ENCODE results near the gene MZT2B. TPM values are rescaled to one million over a fixed set of nuclear protein-coding genes. Genes with fewer than 3 reads are reported as not detected.
"Not testable (repeated sequence)": the region's sequence is repeated elsewhere in the genome, so short reads cannot be mapped to it uniquely, and the experiment has no call there.

The MZT2B gene
- total and polyA plus RNA-seq, 9 of the 15 experiments (the other 6 are each of a cell fraction or from before 2014, with no cell fraction given) = 5.1 to 435 (median 102) TPM

DNA sequence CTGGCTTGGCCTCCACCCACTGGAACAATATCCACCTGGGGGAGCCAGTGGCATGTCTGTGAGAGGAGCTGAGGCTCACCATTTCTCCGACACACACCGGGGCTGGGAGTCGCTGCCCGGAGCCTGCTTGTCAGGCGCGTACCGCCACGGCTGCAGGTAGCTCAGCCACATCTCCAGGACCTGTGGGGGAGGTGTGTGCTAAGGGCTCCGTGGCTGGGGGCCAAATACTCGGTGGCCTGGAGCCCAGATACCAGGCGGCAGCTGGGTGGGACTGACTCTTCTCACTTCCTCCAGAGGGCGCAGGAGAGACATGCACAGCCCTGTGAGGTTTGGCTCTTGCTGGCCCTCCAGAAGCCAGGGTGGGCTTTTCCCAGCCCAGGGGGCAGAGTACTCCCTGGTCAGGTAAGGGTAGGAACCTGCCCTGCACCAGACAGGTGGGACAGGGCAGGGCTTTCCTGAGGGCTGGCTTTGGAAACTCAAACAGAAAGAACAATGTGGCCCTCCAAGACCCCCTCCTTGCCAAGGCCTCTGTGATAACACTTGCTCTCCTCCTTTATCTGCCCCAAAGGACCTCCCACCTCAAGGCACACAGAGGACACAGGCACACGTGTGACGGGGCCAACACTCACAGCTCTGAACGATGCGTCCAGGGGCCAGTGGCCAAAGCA is 26.0 kb upstream of the MZT2B start:
- H4K20me1 ChIP-seq (replicated peaks; ENCODE audit: control insufficient read depth, insufficient read depth, low read length); in situ Hi-C loops (cut with MboI); H2AFZ ChIP-seq (ENCODE audit: low read depth, low read length); H3K9me3 ChIP-seq (replicated peaks; ENCODE audit: control insufficient read depth, insufficient read depth, low read depth, low read length); H3K27me3 ChIP-seq (ENCODE audit: control insufficient read depth in 2 of 2, insufficient read depth in 2 of 2, low read length in 2 of 2); H3K4me3 ChIP-seq; H3K9me1 ChIP-seq (ENCODE audit: control insufficient read depth, insufficient read depth, low read length); POLR2A ChIA-PET; BruUV-seq (replicated peaks); H3K79me2 ChIP-seq (ENCODE audit: control insufficient read depth, insufficient read depth, low read length); H3K4me2 ChIP-seq (ENCODE audit: insufficient read depth, low read length); H3K27ac ChIP-seq (ENCODE audit: extremely low read depth, low read depth, low read length): not testable (repeated sequence)
- DNase-seq (ENCODE audit: extremely low read depth in 1 of 4, low spot score in 3 of 4) (peak; percentile 29 to 80 (median 45)), ATAC-seq (peak; percentile 86), FAIRE-seq (peak; percentile 96)
- intact Hi-C loops (cut with micrococcal nuclease) = loop anchor here (2.0 kb wide), 1 partner anchor 177 kb away; no protein-coding TSS in a partner anchor
- 65% methylated on average over 11 of the region's 16 CpGs for WGBS (ENCODE audit: insufficient coverage, low coverage, missing lambda C conversion rate)
- Histone ChIP-seq H3K36me3 (ENCODE audit: control insufficient read depth, insufficient read depth, low read length) (peaks cover 64% of the 10 kb centered on the region; the same call in 1 of the 3 replicates), H3K4me1 (replicated peaks in 1 of 2; ENCODE audit: control insufficient read depth in 2 of 2, insufficient read depth in 2 of 2, low read length in 2 of 2) (peaks cover 0 to 26% of the 10 kb centered on the region in 2 experiments; a peak in 3 of 5 replicates), H3K9ac (ENCODE audit: insufficient read depth in 1 of 2, low read depth in 2 of 2, low read length in 2 of 2) (peak overlapping the region in 1 of 2 experiments; percentile 58; a peak in 1 of 4 replicates)
- CTCF ChIA-PET (ENCODE audit: low intra/inter-chr PET ratio) = interaction anchor here (0.6 kb wide), 2 partner anchors 178 to 180 kb away, joined by 3 to 4 read pairs; no protein-coding TSS in a partner anchor
- TF ChIP-seq, protein P1, sequence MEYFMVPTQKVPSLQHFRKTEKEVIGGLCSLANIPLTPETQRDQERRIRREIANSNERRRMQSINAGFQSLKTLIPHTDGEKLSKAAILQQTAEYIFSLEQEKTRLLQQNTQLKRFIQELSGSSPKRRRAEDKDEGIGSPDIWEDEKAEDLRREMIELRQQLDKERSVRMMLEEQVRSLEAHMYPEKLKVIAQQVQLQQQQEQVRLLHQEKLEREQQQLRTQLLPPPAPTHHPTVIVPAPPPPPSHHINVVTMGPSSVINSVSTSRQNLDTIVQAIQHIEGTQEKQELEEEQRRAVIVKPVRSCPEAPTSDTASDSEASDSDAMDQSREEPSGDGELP (CRISPR knock-in tag; IDR thresholded peaks at IDR 0.05; ENCODE audit: borderline replicate concordance) = peak; percentile 52; the same call in 1 of the 2 replicates
- TF ChIP-seq POLR2A (conservative IDR thresholded peaks at IDR 0.05) = peak; percentile 34; the same call in 1 of the 2 replicates
- peak; percentile 5 for TF ChIP-seq TAF1 (IDR thresholded peaks at IDR 0.05; ENCODE audit: control insufficient read depth, extremely low read depth, insufficient read depth, low read length, severe bottlenecking)
- peak; percentile 45; the same call in 1 of the 2 replicates for TF ChIP-seq SMC3 (conservative IDR thresholded peaks at IDR 0.05; ENCODE audit: insufficient read depth, low read depth, low read length)
- peak; percentile 70 for TF ChIP-seq POLR2G (IDR thresholded peaks at IDR 0.05; ENCODE audit: low read depth, low read length)
- peak; percentile 22 to 61 for TF ChIP-seq RAD21 (CRISPR knock-in tag; conservative IDR thresholded peaks at IDR 0.05 in 1 of 2, IDR thresholded peaks at IDR 0.05 in 1 of 2)
- TF ChIP-seq, protein P2, sequence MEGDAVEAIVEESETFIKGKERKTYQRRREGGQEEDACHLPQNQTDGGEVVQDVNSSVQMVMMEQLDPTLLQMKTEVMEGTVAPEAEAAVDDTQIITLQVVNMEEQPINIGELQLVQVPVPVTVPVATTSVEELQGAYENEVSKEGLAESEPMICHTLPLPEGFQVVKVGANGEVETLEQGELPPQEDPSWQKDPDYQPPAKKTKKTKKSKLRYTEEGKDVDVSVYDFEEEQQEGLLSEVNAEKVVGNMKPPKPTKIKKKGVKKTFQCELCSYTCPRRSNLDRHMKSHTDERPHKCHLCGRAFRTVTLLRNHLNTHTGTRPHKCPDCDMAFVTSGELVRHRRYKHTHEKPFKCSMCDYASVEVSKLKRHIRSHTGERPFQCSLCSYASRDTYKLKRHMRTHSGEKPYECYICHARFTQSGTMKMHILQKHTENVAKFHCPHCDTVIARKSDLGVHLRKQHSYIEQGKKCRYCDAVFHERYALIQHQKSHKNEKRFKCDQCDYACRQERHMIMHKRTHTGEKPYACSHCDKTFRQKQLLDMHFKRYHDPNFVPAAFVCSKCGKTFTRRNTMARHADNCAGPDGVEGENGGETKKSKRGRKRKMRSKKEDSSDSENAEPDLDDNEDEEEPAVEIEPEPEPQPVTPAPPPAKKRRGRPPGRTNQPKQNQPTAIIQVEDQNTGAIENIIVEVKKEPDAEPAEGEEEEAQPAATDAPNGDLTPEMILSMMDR (IDR thresholded peaks at IDR 0.05 in 2 of 3, conservative IDR thresholded peaks at IDR 0.05 in 1 of 3; ENCODE audit: insufficient read depth in 2 of 3, low read depth in 1 of 3, low read length in 3 of 3) = peak; percentile 53 to 60 (median 59); a peak in 5 of 6 replicates
- 0 out of 2 replicates have a peak, but pooled peaks have one; percentile 18 for TF ChIP-seq STAG1 (CRISPR knock-in tag; IDR thresholded peaks at IDR 0.05; ENCODE audit: borderline replicate concordance)
- TF ChIP-seq RBFOX2 (IDR thresholded peaks at IDR 0.05; ENCODE audit: low read depth, low read length) = peak; percentile 25; the same call in 1 of the 2 replicates
- TF ChIP-seq NFIC (IDR thresholded peaks at IDR 0.05) = peak; percentile 84
- 0 out of 4 replicates have a peak, but pooled peaks of 1 of the 2 experiments have one; percentile 12 for TF ChIP-seq MAZ (CRISPR knock-in tag; conservative IDR thresholded peaks at IDR 0.05 in 1 of 2, IDR thresholded peaks at IDR 0.05 in 1 of 2)
- TF ChIP-seq, protein P3, sequence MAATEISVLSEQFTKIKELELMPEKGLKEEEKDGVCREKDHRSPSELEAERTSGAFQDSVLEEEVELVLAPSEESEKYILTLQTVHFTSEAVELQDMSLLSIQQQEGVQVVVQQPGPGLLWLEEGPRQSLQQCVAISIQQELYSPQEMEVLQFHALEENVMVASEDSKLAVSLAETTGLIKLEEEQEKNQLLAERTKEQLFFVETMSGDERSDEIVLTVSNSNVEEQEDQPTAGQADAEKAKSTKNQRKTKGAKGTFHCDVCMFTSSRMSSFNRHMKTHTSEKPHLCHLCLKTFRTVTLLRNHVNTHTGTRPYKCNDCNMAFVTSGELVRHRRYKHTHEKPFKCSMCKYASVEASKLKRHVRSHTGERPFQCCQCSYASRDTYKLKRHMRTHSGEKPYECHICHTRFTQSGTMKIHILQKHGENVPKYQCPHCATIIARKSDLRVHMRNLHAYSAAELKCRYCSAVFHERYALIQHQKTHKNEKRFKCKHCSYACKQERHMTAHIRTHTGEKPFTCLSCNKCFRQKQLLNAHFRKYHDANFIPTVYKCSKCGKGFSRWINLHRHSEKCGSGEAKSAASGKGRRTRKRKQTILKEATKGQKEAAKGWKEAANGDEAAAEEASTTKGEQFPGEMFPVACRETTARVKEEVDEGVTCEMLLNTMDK (IDR thresholded peaks at IDR 0.05; ENCODE audit: borderline replicate concordance, insufficient read depth, low read depth, low read length, poor library complexity, severe bottlenecking) = peak; percentile 11

Data from K562 (cell line).